SHP77 treated with DMSO at 0.1 percent for 48 hours (cell line): ENCODE measurements around the gene CTAG1B.
"Not testable (repeated sequence)": the region's sequence is repeated elsewhere in the genome, so short reads cannot be mapped to it uniquely, and the experiment has no call there.

ENCODE experiments used
- DNase-seq: peaks from one replicate; lab custom pipeline; 2025; lab: John Stamatoyannopoulos, UW

CTAG1B gene

GRCh38 chrX:154620767-154621414 is 1.8 kb upstream of the CTAG1B start:
- DNase-seq = not testable (repeated sequence)

GRCh38 chrX:154613586-154613985 is 5.5 kb downstream of the CTAG1B start:
- not testable (repeated sequence) for DNase-seq

- DNase-seq = not testable (repeated sequence)
These were observed 7.9 kb downstream of the CTAG1B start for GRCh38 chrX:154611146-154611545.

- not testable (repeated sequence) for DNase-seq
These were observed 10.3 kb downstream of the CTAG1B start for GRCh38 chrX:154608823-154609222.

GRCh38 chrX:154607976-154608375 is 11.1 kb downstream of the CTAG1B start:
- DNase-seq = not testable (repeated sequence)

GRCh38 chrX:154607370-154607769 is 11.7 kb downstream of the CTAG1B start:
- DNase-seq = peak; percentile 28

GRCh38 chrX:154605566-154605965 is 13.5 kb downstream of the CTAG1B start:
- DNase-seq = no peak

GRCh38 chrX:154603438-154604430 is 15.3 kb downstream of the CTAG1B start:
- DNase-seq = no peak

- no peak for DNase-seq
These were observed 16.2 kb downstream of the CTAG1B start for GRCh38 chrX:154602766-154603437.

GRCh38 chrX:154602226-154602625 is 16.9 kb downstream of the CTAG1B start:
- no peak for DNase-seq

- DNase-seq = no peak
These were observed 18.2 kb downstream of the CTAG1B start for GRCh38 chrX:154600759-154601374.

- no peak for DNase-seq
These were observed 19.6 kb downstream of the CTAG1B start for GRCh38 chrX:154599531-154599930.

GRCh38 chrX:154598656-154599055 is 20.4 kb downstream of the CTAG1B start:
- no peak for DNase-seq

- DNase-seq = no peak
These were observed 21.9 kb downstream of the CTAG1B start for GRCh38 chrX:154597221-154597620.

- DNase-seq = no peak
These were observed 22.7 kb downstream of the CTAG1B start for GRCh38 chrX:154596290-154596929.

GRCh38 chrX:154595559-154596249 is 23.4 kb downstream of the CTAG1B start:
- no peak for DNase-seq

GRCh38 chrX:154594491-154594890 is 24.6 kb downstream of the CTAG1B start:
- DNase-seq = no peak

GRCh38 chrX:154593201-154593600 is 25.9 kb downstream of the CTAG1B start:
- DNase-seq = no peak

- no peak for DNase-seq
These were observed 26.6 kb downstream of the CTAG1B start for GRCh38 chrX:154592505-154592904.

- DNase-seq = not testable (repeated sequence)
These were observed 28.7 kb downstream of the CTAG1B start for GRCh38 chrX:154590415-154590814.
